Stimulated activated CD4-positive, alpha-beta T cell treated with anti-CD3 and anti-CD28 coated beads, Interleukin-12 subunit alpha, Interleukin-12 subunit beta, amount 100 ng/mL, for 48 hours (primary cell): ENCODE data around the gene MYB.

Experiments used
- DNase-seq, 3 donors: peaks; one replicate each; pipeline ENCODE4 v3.0.0-alpha.2; 2020; ENCODE audit warnings: low read depth in 2 of 3, low spot score in 1 of 3

MYB gene

DNA sequence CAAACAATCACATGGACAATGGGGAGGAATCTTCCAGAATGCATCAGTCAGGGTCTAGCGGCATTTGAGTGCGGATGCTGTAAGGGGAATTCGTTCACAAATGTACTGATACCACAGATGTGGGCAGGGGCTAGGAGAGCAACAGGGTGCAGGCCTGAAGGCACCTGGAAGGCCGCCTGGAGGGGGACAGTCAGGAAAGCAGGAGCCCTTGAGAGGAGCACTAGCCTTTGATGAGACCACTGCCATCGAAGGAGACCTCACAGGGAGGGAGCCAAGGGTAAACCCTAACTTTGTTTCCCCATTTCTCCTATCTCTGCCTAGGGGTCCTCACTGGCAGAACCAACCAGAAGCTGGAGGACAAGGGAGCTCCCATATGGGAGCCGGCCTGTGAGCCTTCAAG lies 38.2 kb downstream of the MYB start:
- no peak for DNase-seq

DNA sequence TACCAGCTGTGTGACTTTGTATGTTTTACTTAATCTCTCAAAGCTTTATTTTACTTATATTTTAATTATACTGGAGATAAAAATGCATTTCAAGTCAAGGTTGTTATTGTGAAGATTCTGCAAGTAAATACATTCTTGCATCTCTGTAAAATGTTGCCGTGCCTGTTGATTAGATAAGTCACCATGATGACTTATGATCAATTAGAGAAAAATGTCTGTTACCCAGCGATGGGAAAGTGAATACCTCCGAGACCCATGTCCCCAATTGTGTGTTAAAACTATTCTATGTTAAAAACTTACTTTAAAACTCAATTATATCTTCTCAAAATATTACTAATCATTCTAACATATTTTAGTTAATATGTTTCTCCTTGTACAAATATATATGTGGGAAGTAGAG lies 39.9 kb downstream of the MYB start:
- no peak for DNase-seq

DNA sequence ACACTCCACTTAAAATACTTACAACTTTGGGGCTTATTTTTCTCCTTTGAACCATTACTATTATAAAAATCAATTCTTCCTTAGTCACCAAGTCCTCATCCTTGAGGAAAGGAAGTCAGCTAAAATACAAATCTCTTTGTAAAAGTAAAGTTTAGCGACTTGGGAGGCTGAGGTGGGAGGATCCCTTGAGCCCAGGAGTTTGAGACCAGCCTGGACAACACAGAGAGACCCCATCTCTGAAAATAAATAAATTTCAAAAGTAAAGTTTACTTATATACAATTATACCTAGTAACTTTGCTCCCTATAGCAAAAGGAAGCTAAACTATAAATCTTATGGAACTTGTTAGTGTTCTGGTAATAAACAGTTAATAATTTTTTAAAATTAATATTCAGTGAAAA lies 40.4 kb downstream of the MYB start:
- no peak for DNase-seq

DNA sequence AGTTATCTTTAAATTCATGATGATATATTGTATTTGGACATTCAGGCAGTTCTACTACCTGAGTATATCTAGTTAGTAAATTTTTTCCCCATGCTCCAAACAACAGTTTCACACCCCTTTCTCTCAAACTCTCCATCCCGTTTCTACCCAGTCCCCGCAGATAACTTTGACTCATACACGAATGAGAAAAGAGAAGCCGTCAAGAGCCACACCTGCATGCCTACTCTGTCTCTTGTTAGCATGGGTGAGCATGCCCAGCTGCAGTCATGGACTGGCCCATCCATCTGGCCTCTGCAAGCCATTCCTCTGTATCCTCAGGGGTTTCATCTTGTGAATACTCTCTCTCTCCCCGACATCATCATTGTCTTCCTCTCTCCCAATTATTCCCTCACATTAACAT lies 41.5 kb downstream of the MYB start:
- no peak for DNase-seq

DNA sequence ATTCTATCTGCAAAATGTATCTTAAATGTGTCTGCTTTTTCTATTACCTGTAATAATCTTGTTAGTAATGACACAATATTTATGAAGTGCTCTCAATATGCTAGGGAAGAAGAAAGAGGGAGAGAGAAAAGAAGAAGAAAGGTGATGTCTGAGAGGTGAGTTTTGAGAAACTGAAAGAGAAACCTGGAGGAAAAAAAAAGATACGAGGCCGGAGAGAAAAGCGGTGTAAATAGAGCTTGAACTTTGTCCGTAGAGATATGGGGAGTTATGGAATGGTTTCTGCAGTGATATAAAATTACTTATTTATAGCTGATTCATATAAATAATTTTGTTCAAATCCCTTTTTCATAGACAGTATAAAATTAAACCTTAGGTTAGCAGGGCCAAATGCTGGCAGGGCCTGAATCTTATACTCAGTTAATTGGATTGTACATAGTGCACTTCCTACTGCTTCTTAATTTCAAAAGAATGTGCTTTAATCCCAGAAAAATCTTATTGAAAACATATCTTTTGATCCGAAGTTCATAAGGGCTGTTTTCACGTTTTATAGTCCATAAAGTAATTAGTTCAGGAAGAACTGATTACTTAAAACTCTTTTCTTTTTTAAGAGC lies 43.0 kb downstream of the MYB start:
- no peak for DNase-seq

DNA sequence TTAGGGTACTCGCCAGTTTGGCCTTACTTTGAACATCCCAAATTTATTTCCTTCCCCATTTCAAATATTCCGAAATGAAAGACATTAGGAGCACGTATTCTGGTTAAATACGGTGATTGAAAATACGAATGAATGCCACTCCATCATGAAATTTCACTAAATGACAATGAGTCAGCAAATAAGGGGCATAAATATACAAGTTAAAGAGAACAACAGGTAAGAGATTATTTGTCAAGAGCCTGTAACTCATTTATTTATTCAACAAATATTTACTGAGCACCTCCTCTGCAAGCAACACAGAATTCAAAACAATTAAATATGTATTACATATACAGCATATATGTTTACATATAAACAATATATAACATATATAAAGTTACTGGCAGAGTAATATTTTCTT lies 44.8 kb downstream of the MYB start:
- no peak for DNase-seq

DNA sequence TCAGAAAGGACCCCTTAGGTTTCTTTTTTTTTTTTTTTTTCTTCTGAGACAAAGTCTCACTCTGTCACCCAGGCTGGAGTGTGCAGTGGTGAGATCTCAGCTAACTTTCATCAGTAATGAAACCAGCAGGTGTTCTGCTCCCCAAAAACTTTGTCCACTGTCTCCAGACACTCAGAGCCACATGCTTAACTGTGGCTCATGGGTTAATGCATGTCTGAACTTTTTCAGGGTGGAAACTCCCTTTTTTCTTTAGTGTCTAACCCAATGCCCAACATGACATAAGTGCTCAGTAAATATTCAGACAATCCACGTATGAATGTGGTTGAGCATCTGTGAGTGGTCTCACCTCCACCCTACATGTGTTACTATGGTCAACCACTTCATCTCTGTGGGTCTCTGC lies 45.4 kb downstream of the MYB start:
- DNase-seq, result no peak

DNA sequence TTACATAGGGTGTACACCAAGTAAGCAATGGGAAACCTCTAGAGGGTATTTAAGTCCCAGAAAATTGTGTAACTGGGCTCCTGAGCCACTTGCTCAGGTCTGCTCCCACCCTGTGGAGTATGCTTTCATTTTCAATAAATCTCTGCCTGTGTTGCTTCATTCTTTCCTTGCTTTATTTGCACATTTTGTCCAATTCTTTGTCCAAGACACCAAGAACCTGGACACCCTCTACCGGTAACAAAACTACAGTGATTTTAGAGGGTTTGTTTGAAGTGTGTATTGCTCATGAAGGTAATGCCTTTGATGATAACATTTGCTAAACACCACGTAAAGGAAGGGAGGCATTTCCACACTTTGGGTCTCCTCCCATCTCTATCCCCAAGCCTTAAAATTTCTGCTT lies 46.2 kb downstream of the MYB start:
- no peak for DNase-seq

DNA sequence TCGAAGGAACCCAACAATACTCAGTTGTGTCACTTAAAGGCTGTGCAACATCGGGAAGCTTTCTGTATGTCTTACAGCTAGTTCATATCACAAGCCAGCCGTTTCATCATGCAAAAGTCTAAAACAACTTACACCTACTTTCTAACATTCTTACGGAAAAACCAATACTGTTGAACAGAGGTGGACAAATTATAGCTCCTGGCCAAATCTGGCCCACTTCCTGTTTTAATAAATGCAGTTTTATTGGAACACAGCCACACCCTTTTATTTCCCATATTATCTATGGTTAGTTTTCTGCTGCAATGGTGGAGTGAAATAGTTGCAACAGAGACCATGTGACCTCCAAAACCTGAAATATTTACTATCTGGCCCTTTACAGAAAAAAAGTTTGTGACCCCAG lies 46.6 kb downstream of the MYB start:
- DNase-seq, result no peak

DNA sequence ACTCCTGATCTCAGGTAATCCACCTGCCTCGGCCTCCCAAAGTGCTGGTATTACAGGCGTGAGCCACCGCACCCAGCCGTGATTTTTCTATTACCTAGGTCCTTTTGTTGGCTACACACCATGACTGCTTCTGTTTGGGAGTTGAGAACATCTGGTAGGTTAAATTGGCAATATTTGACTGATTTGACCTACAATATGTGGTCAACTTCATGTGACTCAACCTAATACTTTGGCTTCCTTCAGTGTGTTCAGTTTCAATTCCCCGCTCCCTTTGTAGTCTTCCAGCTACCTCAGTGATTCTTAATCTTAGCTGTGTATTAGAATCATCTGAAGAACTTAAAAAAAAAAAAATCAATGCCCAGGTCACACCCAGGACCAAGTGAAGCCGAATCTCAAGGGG lies 47.4 kb downstream of the MYB start:
- DNase-seq, result no peak

DNA sequence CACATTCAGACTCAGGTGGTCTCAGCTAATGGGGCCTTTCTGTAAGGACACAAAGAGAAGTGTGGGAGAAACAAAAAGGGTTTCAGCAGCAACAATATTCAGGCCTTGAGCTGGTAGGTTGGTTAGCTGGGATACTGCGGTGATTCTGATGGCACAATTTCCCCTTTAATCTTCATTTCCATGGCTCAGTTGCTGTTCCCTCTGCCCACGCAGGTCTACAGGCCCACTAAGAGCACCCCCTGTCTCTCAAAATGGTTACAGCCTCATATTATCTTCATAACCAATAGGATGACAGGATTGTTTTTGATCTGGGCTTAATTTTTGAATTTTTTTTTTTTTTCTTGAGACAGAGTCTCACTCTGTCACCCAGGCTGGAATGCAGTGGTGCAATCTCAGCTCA lies 48.9 kb downstream of the MYB start:
- no peak for DNase-seq

DNA sequence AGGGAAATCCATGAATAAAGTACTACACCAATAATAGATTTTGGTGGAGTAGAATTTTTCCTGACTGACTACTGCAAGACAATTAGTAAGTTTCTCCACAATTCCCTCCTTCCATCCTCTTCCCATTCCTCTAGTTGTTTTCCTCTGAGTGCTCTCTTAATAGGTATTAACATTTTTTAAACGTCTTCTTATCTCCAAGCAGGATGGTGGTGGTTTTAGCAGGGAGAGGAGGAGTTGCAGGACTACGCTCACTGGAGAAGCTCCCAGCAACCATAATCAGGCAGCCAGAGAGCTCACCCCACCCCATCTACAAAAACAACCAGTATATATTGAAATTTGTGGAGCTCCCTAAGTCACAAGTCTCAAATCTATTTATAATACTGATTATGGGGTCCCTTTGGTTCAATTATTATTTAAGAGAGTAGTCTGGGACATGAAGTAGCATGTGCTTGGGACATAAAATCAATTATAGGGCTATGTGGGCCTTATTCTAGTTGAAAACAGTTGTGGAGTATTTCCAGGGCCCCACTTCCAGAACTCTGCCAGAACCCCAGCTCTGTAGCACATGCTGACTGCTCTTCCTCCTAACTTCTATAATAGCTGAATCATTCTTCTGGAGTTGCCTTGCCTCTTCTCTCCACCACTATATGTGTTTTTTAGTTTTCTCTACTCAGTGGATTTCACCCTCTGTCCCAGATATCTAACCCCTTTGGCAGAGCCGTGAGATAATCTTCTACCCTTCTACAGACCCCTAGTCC lies 49.8 kb downstream of the MYB start:
- no peak for DNase-seq

DNA sequence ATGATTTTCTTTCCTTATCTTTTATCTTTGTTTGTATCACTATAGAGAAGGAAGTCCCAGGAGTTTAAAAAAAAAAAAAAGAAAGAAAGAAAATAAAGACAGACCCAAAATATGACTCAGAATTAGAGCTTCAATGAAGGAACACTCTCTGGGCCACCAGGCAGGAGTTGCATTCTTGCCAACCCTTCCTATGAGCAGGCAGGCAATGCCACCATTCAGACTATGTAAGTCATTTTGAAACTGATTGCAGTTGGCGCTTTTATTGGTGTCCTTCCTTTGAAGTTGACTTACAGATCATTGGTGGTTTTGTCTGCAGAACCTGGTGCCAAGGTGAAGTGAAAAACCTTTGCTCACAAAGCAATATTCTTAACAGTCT lies 50.3 kb downstream of the MYB start:
- peak in 1 of 3 donors; percentile 14 for DNase-seq

DNA sequence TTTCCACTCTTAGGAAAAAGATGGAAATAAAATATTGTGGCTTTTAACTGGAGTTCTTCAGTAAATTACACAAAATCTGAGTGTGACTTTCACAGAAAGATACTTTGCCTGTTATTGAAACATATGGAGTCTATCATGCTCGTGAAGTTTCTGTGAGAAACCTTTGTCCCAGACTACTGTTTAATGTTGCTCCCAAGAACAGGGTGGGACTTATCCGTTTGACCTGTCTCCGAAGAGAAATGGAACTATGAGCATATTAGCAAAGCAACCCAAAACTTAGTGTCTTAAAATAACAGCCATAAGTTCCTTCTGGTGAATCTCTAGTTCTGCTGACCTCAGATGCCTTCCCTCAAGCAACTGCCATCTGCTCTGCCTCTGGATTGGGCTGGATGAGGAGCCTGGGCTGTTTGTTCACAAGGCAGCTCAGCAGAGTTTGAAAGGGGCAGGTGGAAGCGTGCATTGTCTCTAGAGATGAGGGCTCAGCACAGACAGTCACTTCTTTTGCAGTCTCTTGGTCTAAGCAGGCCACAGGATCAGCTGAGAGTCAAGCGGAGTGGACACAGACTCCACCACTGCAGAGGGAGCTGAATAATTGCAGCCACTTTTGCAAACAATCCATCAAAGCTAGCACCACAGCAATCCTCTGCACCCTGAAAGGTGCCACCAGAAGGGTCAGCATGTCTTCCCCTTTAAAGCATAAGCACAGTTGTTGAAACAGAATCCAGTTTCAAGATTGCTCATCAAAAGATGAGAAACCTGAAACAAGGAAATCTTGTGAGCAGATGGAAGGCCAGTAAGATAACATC lies 52.8 kb downstream of the MYB start:
- no peak for DNase-seq

DNA sequence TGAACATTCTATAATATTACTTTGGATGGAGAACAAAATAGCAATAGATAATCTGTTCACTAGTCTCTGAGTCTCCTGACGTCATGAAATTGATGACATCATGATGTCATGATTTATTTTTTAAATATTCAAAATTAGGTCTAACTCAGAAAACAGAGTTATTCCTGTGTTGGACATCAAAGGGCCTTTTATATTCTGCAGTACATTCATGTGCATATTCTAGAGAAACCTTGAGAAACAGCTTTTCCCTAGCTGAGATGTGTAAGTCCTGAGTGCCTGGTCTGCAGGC lies 53.3 kb downstream of the MYB start:
- no peak for DNase-seq

DNA sequence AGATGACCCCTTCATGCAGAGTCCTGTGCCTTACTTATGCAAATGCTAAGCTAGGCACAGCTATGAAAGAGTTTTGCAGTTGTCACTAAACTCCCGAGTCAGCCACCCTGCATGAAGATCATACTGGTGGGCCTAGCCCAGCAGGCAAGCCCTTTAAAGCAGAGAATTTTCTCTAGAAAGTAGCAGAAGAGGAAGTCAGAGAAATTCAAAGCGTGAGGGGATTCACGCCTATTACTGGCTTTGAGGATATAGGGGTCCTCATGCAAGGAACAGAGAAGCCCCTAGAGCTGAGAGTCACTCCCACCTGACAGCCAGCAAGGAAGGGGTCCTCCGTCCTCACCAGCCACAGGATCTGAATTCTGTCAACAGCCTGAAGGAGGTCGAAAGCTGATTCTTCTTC lies 54.6 kb downstream of the MYB start:
- no peak for DNase-seq

DNA sequence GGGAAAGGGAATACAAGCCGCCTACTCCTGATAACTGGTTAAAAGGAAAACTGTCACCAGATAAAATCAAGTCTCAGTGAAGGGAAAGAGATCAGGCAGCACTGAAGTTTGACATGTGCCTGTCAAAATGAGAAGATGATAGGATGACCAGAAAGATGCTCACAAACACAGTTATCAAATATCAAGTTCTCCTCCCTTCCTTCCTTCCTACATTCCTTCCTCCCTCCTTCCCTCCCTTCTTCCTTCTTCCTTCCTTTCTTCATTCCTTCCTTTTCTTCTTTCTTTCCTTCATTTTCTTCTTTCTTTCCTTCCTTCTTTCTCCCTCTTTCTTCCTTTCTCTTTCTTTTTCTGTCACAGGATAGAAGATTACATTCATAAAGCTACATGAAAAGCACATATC lies 55.2 kb downstream of the MYB start:
- no peak for DNase-seq

DNA sequence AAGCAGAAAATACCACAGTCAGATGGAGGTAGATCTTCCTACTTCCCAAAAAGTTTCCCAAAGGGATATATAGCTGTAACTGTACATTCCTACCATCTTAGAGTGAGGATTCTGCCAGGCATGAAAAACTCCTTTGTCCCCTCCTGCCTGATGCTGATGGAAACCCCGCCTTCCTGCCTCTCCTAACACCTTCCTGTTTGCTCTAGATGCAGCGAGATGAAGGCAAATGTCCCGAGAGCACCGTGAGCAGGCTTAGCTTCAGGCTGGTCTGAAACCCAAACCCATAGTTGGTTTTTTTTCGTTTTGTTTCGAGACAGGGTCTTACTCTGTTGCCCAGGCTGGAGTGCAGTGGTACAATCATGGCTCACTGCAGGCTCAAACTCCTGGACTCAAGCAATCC lies 55.6 kb downstream of the MYB start:
- DNase-seq, result no peak

DNA sequence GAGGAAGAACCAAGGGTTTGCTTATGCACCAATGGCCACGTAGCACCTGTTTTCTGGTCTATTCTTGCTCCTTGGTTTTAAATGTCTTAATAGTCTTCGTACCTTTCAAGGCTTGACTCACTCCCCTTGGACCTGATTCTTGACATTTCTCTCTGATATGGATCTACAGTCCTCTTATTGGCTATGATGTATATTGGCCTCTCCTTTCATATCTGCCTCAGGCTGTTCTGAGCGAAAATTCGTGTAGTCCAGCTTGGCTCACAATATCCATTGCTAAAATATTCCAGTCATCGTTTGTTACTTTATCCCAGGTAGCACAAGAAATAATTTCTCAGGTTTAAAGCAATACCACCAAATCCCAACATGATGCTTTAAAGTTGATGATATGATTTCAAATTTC lies 59.6 kb downstream of the MYB start:
- no peak for DNase-seq

DNA sequence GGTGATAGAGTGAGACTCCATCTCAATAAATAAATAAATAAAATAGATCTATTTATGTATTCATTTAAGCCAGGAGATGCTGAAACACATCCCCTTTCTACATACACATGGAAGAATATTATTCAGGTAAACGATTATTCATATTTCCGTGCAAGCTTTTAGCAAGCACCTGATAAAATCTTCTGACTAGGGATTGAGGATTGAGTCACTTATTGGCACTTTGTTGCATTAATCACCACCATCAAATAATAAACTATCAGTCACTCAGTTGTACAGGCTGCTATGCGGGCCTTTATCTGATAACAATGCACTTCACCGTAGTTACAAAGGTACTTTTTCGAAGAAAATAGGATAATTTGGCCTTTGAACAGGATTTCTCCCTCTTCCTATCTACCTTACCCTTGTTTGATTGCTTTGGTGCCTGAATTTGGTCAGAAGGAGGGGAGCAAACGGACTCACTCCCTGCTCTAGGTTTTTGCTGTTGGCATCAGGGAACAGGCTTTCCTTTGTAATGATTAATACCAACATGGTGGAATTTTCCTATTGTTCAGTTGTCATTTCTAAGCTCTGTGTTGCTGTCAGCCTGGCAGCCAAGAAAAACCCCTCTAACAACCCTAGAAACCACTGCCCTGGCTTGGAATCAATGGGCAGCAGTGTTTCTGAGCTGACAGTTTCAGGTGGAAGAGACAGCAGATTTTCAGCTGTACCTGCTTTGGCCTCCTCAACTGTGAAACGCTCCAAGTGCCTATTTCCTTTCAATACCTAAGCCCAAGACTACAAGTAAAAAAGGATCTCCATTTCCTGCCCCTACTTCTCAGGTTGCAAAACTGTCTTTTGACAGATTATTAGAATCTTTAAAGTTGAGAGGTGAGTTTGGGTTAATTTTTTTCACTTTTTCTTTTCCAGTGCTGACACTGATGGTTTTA lies 63.0 kb downstream of the MYB start:
- no peak for DNase-seq

DNA sequence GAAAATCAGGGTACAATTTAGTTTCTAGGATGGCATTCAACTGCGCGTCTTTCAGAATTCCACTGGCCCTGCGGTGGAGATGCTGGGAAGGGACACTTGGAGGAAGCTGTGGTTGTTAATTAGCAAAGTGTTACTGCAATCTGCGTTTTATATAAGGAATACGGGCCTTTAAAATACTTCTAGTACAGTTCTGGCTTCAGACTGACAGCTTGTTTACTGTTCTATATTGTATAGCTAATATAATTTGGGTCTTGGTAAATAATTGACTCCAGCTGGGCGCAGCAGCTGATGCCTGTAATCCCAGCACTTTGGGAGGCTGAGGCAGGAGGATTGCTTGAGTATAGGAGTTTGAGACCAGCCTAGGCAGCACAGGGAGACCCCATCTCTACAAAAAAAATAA lies 63.7 kb downstream of the MYB start:
- DNase-seq, result no peak
